ENCODE measurements around the gene MEFV. TPM values are rescaled to one million over a fixed set of nuclear protein-coding genes. Genes with fewer than 3 reads are reported as not detected.

The MEFV gene
- total RNA-seq, 1 donor from 2014 or later, result not detected

DNA sequence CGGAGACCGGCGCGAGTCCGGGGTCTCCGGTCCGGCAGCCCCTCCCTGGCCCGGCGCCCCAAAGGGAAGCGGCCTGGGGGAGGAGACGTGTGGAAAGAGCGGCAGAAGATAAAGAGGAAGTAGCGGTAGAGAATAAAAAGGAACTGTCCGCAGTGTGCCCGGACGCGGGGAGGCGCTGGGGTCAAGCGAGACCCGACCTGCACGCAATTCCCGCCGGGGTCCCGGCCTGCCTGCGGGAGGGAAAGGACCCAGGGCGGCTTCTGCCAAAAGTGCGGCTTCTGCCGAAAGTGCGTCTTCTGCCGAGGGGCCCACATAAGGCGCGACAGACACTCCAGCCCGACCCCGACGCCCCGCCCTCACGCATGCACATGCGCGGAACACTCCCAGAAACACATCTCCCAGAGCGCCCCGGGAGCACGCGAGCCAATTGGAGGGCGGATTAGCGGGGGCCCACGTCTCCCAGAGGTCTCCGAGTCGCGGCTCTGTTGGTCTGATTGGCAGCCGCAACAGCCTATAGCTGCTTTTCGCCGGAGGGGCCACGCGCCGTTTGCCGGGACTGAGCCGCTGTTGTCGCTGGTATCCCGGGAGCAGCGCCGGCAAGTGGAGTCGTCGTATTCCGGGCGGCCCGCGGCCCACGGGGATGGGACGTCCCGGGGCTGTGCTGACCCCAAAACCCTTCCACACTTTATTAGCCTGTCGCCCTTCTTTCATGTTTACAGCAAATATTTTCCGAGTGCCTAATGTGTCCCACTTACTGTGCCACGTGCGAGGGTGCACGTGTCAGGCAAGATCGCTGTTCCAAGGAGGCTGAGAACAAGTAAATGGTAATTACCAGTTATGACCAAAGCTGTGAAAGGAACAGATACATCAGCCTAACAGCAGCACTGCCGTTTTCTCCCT is 8.0 kb upstream of the MEFV start:
- Mint-ChIP-seq H3K36me3 (no peaks in the 10 kb centered on the region), H3K4me1 (peaks cover 8% of the 10 kb centered on the region), H3K4me3 (peak overlapping the region; percentile 72), H3K9me3 (peaks cover 3% of the 10 kb centered on the region), H3K27me3 (ENCODE audit: low read depth) (no peaks in the 10 kb centered on the region), H3K27ac (peak overlapping the region; percentile 89)
- TF ChIP-seq, protein P1, sequence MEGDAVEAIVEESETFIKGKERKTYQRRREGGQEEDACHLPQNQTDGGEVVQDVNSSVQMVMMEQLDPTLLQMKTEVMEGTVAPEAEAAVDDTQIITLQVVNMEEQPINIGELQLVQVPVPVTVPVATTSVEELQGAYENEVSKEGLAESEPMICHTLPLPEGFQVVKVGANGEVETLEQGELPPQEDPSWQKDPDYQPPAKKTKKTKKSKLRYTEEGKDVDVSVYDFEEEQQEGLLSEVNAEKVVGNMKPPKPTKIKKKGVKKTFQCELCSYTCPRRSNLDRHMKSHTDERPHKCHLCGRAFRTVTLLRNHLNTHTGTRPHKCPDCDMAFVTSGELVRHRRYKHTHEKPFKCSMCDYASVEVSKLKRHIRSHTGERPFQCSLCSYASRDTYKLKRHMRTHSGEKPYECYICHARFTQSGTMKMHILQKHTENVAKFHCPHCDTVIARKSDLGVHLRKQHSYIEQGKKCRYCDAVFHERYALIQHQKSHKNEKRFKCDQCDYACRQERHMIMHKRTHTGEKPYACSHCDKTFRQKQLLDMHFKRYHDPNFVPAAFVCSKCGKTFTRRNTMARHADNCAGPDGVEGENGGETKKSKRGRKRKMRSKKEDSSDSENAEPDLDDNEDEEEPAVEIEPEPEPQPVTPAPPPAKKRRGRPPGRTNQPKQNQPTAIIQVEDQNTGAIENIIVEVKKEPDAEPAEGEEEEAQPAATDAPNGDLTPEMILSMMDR (IDR thresholded peaks at IDR 0.05; ENCODE audit: unreplicated experiment), result no peak
- DNase-seq (ENCODE audit: low spot score in 2 of 2, unreplicated experiment in 2 of 2), result peak; percentile 95 to 97

DNA sequence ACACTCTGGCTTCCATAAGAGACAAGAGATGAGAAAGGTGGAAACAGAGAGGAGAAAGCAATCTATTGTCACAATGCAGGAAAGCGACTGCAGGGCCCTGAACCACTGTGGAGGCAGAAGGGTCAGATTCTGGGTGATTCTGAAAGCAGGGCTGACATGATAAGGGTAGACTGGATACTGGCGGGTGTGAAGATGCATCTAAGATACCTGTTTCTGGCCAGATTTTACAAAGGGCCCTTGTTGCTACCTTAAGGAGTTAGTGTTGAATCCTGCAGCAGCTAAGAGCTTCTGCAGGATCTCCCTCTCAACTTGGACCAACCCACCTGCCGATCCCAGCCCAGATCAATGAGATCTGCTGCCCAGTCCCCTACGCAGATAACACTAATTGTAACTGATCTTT is 6.1 kb upstream of the MEFV start:
- peaks cover 8% of the 10 kb centered on the region for H3K4me1 Mint-ChIP-seq
- no peaks in the 10 kb centered on the region for H3K36me3 Mint-ChIP-seq
- TF ChIP-seq, protein P1 (IDR thresholded peaks at IDR 0.05; ENCODE audit: unreplicated experiment), result no peak
- H3K4me3 Mint-ChIP-seq, result peak overlapping the region; percentile 60
- no peak overlapping the region for H3K27ac Mint-ChIP-seq
- DNase-seq (ENCODE audit: low spot score in 2 of 2, unreplicated experiment in 2 of 2), result no peak
- H3K27me3 Mint-ChIP-seq (ENCODE audit: low read depth), result peaks cover 10% of the 10 kb centered on the region
- H3K9me3 Mint-ChIP-seq, result no peaks in the 10 kb centered on the region

DNA sequence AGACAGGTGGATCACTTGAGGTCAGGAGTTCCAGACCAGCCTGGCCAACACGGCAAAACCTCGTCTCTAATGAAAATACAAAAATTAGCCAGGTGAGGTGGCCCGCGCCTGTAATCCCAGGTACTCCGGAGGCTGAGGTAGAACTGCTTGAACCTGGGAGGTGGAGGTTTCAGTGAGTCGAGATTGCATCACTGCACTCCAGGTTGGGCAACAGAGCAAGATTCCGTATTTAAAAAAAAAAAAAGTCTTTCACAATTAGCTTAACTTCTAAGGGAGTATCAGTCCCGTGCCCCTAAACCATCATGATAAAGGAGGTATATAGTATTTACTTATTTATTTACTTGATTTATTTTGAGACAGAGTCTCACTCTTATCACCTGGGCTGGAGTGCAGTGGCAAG is 3.4 kb upstream of the MEFV start:
- Mint-ChIP-seq H3K27ac (no peak overlapping the region), H3K9me3 (no peaks in the 10 kb centered on the region), H3K4me3 (no peak overlapping the region), H3K36me3 (no peaks in the 10 kb centered on the region), H3K27me3 (ENCODE audit: low read depth) (peaks cover 15% of the 10 kb centered on the region), H3K4me1 (peaks cover 8% of the 10 kb centered on the region)
- DNase-seq (ENCODE audit: low spot score in 2 of 2, unreplicated experiment in 2 of 2), result no peak
- TF ChIP-seq, protein P1 (IDR thresholded peaks at IDR 0.05; ENCODE audit: unreplicated experiment), result no peak

DNA sequence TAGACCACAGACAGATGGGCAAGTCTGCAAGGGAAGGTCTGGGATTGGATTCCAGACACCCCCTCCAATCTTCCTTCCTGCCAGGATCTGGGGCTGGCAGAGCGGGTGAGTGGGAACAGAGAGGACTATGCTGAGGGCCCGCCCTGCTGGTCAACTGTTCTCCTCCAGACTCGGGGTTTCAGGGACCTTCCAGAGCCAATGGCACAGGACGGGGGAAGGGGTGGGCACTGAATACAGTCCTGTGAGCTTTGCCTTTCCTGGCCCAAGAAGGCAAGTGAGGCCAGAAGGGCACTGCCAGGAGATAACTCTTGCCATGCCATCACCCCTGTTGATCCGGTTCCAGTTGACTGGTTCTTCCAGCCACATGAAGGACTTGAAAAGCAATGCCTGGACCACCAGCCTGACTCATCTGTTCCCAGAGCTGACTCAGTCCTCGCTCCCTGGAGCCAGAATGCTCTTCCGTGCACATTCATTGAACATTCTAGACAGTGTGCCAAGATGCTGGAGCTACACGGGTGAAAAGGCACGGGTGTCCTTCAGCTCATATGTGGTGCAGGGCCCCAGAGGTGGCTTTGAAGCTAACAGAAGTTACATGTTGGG is 533 bp upstream of the MEFV start:
- Mint-ChIP-seq H3K36me3 (no peaks in the 10 kb centered on the region), H3K4me1 (no peaks in the 10 kb centered on the region)
- no peak for DNase-seq (ENCODE audit: low spot score in 2 of 2, unreplicated experiment in 2 of 2)

DNA sequence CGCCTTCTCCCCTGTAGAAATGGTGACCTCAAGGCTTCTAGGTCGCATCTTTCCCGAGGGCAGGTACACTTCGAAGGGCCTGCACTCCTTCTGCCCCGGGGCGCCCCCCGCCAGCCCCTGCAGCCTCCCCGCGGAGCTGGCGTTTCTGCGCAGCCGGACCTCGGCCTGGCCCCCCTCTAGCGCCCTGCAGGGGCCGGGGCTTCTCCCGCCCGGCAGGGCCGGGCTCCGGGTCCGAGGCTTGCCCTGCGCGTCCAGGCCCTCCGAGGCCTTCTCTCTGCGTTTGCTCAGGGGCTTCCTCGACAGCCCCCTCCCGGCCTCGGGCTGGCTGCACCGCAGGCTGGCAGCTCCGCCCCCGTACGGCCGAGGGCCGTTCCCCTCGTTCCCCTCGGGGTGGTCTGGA is 2.1 kb downstream of the MEFV start:
- Mint-ChIP-seq H3K27me3 (ENCODE audit: low read depth) (peaks cover 19% of the 10 kb centered on the region), H3K9me3 (peaks cover 5% of the 10 kb centered on the region), H3K27ac (no peak overlapping the region), H3K36me3 (no peaks in the 10 kb centered on the region), H3K4me3 (no peak overlapping the region), H3K4me1 (no peaks in the 10 kb centered on the region)
- DNase-seq (ENCODE audit: low spot score in 2 of 2, unreplicated experiment in 2 of 2), result no peak
- TF ChIP-seq, protein P1 (IDR thresholded peaks at IDR 0.05; ENCODE audit: unreplicated experiment), result no peak

More for the DNA sequence above, 533 bp upstream of the MEFV start:
- Mint-ChIP-seq H3K4me3 (no peak overlapping the region), H3K9me3 (no peaks in the 10 kb centered on the region), H3K27me3 (ENCODE audit: low read depth) (peaks cover 15% of the 10 kb centered on the region), H3K27ac (no peak overlapping the region)
- TF ChIP-seq, protein P1 (IDR thresholded peaks at IDR 0.05; ENCODE audit: unreplicated experiment), result no peak

Measured in mesothelial cell of epicardium (in vitro differentiated cells).